ENCODE measurements around the gene OR13C9. TPM values are rescaled to one million over a fixed set of nuclear protein-coding genes. Genes with fewer than 3 reads are reported as not detected.
"Not testable (repeated sequence)": the region's sequence is repeated elsewhere in the genome, so short reads cannot be mapped to it uniquely, and the experiment has no call there.

OR13C9 gene, protein sequence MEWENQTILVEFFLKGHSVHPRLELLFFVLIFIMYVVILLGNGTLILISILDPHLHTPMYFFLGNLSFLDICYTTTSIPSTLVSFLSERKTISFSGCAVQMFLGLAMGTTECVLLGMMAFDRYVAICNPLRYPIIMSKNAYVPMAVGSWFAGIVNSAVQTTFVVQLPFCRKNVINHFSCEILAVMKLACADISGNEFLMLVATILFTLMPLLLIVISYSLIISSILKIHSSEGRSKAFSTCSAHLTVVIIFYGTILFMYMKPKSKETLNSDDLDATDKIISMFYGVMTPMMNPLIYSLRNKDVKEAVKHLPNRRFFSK
- total RNA-seq (not detected), total RNA-seq (0 reads per million in 2 donors)

DNA sequence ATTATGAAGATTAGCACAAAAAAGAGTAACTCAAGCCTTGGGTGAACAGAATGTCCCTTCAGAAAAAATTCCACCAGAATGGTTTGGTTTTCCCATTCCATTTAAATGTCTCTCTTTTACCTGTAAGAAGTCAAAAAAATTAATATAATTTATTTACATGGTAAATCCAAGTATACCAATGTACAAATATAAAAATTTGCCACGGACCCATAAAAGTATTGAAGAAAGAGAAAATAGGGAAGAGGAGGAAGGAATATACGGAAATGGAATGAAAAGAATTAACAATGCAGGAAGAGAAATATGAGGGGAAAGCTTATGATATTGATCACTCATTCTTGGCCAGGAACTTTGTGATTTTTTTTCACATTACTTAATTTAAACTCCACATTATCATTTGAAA lies at the start of gene OR13C9:
Gene OR13C9, minus strand, starts transcription at position 101 of the 400 bp plus-strand sequence. Its CDS starts 0 bp downstream, at position 101.
- no peaks in the 10 kb centered on the region for H3K9me3 ChIP-seq (ENCODE audit: control insufficient read depth, low read length, poor library complexity, severe bottlenecking)
- peaks cover 4% of the 10 kb centered on the region for H3K27me3 Mint-ChIP-seq
- no peaks in the 10 kb centered on the region for H3K36me3 Mint-ChIP-seq (ENCODE audit: low read depth)
- no peak within 1 kb of the TSS for H3K27ac Mint-ChIP-seq
- no peaks in the 10 kb centered on the region for H3K4me1 Mint-ChIP-seq
- no peak for ATAC-seq
- no peak within 1 kb of the TSS for H3K4me3 Mint-ChIP-seq
- DNase-seq: no peak

DNA sequence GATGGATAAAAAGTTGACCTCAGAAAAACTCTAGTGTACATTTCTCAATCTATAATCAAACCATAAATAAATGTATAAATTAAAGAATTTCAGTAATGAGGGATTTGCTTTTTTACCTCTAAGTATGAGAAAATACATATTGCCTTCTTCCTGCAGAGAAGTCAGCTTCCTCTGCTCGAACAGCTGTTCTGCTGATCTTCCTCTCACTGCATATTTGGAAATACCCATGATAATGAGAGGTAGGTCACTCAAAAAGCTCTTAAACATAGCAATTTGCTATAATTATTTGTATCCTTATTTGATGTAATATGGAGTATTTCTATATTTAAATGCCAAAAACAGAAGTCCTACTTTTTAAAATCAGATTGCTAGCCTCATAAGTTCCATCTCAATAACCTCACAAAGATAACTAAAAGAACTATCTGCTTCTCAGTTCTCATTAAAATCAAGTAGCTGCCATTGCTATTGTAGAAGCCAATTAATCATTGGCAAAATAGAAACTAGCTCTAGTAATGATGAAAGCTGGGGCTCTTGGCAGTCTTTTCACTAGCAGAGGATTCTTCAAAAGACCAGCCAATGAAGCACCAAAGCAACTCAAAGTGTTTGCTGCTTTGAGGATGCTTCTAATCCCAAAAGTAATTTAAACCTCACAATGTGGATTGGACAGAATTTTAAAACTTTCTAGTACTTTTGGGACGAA lies 40.6 kb upstream of the OR13C9 start:
- no peak overlapping the region for H3K27ac Mint-ChIP-seq
- H3K36me3 Mint-ChIP-seq (ENCODE audit: low read depth): no peaks in the 10 kb centered on the region
- no peaks in the 10 kb centered on the region for H3K9me3 ChIP-seq (ENCODE audit: control insufficient read depth, low read length, poor library complexity, severe bottlenecking)
- H3K27me3 Mint-ChIP-seq: peaks cover 17% of the 10 kb centered on the region
- no peak overlapping the region for H3K4me3 Mint-ChIP-seq
- ATAC-seq (no peak), DNase-seq (no peak)
- no peaks in the 10 kb centered on the region for H3K4me1 Mint-ChIP-seq

DNA sequence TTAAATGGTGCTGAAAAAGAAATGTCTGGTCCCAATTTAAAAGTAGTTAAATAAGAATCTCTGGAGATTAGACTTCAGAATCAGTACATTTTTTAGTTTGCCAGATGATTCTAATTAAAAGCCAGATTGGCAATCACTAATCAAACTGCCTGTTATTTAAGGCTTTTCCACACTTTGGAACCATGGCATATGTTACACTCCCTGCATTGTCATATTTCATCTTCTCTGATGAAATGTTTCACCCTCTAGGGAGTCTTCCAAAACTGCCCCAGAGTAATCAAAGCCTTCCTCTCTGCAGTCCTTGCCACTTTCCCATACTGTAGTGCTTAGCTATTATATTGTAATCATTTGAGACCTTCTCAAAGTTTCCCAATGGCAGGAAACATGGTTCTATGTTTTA lies 17.5 kb upstream of the OR13C9 start:
- Mint-ChIP-seq H3K4me3 (no peak overlapping the region), H3K27ac (no peak overlapping the region), H3K36me3 (ENCODE audit: low read depth) (no peaks in the 10 kb centered on the region), H3K4me1 (no peaks in the 10 kb centered on the region), H3K27me3 (no peaks in the 10 kb centered on the region)
- no peak for DNase-seq
- no peak for ATAC-seq
- no peaks in the 10 kb centered on the region for H3K9me3 ChIP-seq (ENCODE audit: control insufficient read depth, low read length, poor library complexity, severe bottlenecking)

DNA sequence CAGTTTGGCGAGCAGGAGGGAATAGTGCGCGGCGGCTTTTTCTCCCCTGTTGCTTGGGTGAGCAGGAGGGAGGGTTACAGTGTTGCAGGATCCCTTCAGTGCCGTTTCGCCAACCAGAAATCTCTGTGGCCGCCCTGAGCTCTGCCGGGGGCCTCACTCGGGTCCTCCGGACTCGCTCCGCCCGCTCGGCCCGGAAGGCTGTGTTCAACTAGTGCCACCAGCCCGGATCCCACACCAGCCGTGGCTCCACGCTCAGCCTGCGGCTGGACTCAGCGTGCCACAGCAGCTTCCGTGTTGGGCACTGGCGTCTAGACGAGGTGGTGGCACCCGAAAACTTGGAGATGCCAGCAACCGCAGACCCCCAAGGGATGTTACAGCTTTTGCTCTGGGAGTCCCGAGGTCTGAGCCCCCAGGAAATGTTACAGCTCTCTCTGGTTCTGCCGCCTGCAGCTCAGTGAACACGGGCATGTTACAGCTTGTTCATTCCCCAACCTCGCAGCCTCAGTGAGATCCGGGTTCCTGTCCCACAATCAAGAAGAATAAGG lies 16.0 kb upstream of the OR13C9 start:
- no peaks in the 10 kb centered on the region for H3K36me3 Mint-ChIP-seq (ENCODE audit: low read depth)
- no peaks in the 10 kb centered on the region for H3K27me3 Mint-ChIP-seq
- no peaks in the 10 kb centered on the region for H3K9me3 ChIP-seq (ENCODE audit: control insufficient read depth, low read length, poor library complexity, severe bottlenecking)
- H3K27ac Mint-ChIP-seq: no peak overlapping the region
- ATAC-seq (no peak), DNase-seq (no peak)
- no peaks in the 10 kb centered on the region for H3K4me1 Mint-ChIP-seq
- H3K4me3 Mint-ChIP-seq: no peak overlapping the region

DNA sequence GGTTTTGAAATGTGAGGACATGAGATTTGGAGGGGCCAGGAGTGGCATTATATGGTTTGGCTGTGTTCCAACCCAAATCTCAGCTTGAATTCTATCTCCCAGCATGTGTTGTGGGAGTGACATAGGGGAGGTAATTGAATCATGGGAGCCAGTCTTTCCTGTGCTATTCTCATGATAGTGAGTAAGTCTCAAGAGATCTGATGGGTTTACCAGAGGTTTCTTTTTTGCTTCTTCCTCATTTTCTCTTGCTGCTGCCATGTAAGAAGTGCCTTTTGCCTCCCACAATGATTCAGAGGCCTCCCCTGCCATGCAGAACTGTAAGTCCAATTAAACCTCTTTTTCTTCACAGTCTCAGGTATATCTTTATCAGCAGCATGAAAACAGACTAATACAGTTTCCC lies 8.0 kb upstream of the OR13C9 start:
- not testable (repeated sequence) for H3K9me3 ChIP-seq (ENCODE audit: control insufficient read depth, low read length, poor library complexity, severe bottlenecking); H3K27me3 Mint-ChIP-seq; ATAC-seq; H3K36me3 Mint-ChIP-seq (ENCODE audit: low read depth); H3K27ac Mint-ChIP-seq; H3K4me1 Mint-ChIP-seq; H3K4me3 Mint-ChIP-seq; DNase-seq

DNA sequence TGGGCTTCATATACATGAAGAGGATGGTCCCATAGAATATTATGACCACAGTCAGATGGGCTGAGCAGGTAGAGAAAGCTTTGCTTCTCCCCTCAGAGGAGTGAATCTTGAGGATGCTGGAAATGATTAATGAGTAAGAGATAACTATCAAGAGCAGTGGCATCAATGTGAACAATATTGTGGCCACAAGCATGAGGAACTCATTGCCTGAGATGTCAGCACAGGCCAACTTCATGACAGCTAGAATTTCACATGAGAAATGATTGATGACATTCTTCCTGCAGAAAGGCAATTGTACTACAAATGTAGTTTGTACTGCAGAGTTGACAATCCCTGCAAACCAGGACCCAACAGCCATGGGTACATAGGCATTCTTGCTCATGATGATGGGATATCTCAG lies 586 bp downstream of the OR13C9 start:
- H3K27ac Mint-ChIP-seq: no peak overlapping the region
- DNase-seq (no peak), ATAC-seq (no peak)
- H3K4me1 Mint-ChIP-seq: no peaks in the 10 kb centered on the region
- no peak overlapping the region for H3K4me3 Mint-ChIP-seq
- no peaks in the 10 kb centered on the region for H3K36me3 Mint-ChIP-seq (ENCODE audit: low read depth)
- H3K27me3 Mint-ChIP-seq: peaks cover 4% of the 10 kb centered on the region
- no peaks in the 10 kb centered on the region for H3K9me3 ChIP-seq (ENCODE audit: control insufficient read depth, low read length, poor library complexity, severe bottlenecking)

DNA sequence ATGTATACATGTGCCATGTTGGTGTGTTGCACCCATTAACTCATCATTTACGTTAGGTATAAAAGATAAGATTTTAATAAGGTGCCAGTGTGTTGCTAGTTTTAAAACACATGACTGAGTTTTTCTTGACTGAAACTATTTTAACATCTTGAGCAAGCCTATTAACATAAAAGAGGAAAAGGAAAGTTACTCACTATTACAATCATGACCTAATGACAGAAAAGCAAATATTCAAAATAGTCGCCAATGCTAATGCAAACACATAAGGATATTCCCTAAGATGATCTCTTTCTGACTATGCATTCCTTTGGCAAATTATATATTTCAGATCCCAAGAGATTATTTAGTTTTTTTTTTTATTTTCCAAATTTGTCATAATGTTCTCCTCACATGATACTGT lies 6.8 kb downstream of the OR13C9 start:
- no peak overlapping the region for H3K4me3 Mint-ChIP-seq

DNA sequence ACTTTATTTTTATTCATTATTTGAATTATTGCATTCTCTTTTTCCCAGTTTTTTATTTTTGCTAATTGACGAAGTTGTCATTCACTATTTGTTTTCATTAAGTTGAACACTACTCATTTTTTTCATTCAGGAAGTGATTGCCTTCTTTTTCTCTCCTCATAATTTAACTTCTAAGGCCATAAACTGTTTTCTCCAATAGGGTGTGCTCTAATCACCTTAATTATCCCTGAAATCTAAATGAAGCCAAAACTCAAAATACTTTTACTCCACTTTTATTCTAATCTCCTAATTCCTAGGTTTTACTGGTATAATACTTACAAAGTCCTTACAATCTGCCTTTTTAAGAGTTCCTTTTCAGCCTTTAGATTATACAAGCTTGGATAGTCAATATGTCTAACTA lies 9.7 kb downstream of the OR13C9 start:
- H3K27me3 Mint-ChIP-seq: peaks cover 5% of the 10 kb centered on the region
- no peaks in the 10 kb centered on the region for H3K9me3 ChIP-seq (ENCODE audit: control insufficient read depth, low read length, poor library complexity, severe bottlenecking)
- ATAC-seq (no peak), DNase-seq (no peak)
- H3K27ac Mint-ChIP-seq: no peak overlapping the region
- no peaks in the 10 kb centered on the region for H3K4me1 Mint-ChIP-seq
- H3K4me3 Mint-ChIP-seq: no peak overlapping the region
- no peaks in the 10 kb centered on the region for H3K36me3 Mint-ChIP-seq (ENCODE audit: low read depth)

More for the DNA sequence above, 6.8 kb downstream of the OR13C9 start:
- H3K27ac Mint-ChIP-seq: no peak overlapping the region
- no peak for DNase-seq
- no peaks in the 10 kb centered on the region for H3K36me3 Mint-ChIP-seq (ENCODE audit: low read depth)
- H3K9me3 ChIP-seq (ENCODE audit: control insufficient read depth, low read length, poor library complexity, severe bottlenecking): no peaks in the 10 kb centered on the region
- no peaks in the 10 kb centered on the region for H3K4me1 Mint-ChIP-seq
- H3K27me3 Mint-ChIP-seq: no peaks in the 10 kb centered on the region
- no peak for ATAC-seq

DNA sequence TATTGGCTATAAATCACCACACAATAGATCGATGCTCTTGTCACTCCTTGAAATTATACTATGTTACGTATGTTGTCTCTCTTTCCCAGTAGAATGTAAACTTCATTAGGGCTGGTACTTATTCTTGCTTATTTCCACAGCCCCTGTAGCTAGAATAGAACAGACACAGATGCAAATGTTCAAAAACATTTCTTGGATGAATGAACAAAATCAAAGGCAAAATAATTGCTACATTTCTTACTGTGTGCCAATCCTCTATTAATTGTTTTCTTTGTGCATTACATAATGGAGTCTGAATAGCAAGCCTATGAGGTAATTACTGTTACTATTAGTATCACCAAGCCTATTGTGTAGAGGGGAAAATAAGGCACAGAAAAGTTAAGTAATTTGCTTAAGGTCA lies 11.9 kb downstream of the OR13C9 start:
- DNase-seq: no peak
- H3K27me3 Mint-ChIP-seq: peaks cover 9% of the 10 kb centered on the region
- H3K4me3 Mint-ChIP-seq: no peak overlapping the region
- no peak overlapping the region for H3K27ac Mint-ChIP-seq
- no peaks in the 10 kb centered on the region for H3K36me3 Mint-ChIP-seq (ENCODE audit: low read depth)
- H3K4me1 Mint-ChIP-seq: no peaks in the 10 kb centered on the region
- no peak for ATAC-seq
- H3K9me3 ChIP-seq (ENCODE audit: control insufficient read depth, low read length, poor library complexity, severe bottlenecking): no peaks in the 10 kb centered on the region

DNA sequence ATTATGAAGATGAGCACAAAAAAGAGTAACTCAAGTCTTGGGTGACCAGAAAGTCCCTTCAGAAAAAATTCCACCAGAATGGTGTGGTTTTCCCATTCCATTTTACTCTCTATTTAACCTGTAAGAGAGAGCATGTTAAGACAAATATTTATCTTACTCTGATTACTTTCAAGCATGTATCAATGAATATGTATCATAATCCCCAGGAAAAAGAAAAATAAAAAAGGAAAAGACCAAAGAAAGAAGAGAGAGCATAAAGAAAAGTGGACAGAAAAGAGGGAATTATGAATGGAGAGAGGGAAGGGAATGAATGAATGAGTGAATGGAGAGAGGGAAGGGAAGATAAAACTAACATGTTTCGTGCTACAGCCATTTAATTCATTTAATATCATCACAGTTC lies 12.5 kb downstream of the OR13C9 start, which contains the start of gene OR13C2:
Gene OR13C2, minus strand, starts transcription at position 101 of the 400 bp plus-strand sequence. Its CDS starts 0 bp downstream, at position 101.
- H3K9me3 ChIP-seq (ENCODE audit: control insufficient read depth, low read length, poor library complexity, severe bottlenecking); H3K27ac Mint-ChIP-seq; H3K4me3 Mint-ChIP-seq; H3K36me3 Mint-ChIP-seq (ENCODE audit: low read depth); ATAC-seq; H3K4me1 Mint-ChIP-seq; DNase-seq; H3K27me3 Mint-ChIP-seq: not testable (repeated sequence)

DNA sequence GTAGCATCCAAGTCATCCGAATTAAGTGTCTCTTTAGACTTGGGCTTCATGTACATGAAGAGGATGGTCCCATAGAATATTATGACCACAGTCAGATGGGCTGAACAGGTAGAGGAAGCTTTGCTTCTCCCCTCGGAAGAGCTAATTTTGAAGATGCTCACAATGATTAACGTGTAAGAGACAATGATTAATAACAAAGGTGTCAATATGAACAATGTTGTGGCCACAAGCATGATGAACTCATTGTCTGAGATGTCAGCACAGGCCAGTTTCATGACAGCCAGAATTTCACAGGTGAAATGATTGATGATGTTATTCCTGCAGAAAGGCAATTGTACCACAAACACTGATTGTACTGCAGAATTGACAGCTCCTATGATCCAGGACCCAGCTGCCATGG lies 13.2 kb downstream of the OR13C9 start:
- H3K4me3 Mint-ChIP-seq: no peak overlapping the region
- no peaks in the 10 kb centered on the region for H3K9me3 ChIP-seq (ENCODE audit: control insufficient read depth, low read length, poor library complexity, severe bottlenecking)
- H3K27me3 Mint-ChIP-seq: peaks cover 9% of the 10 kb centered on the region
- H3K27ac Mint-ChIP-seq: no peak overlapping the region
- H3K4me1 Mint-ChIP-seq: no peaks in the 10 kb centered on the region
- DNase-seq: no peak
- no peak for ATAC-seq
- H3K36me3 Mint-ChIP-seq (ENCODE audit: low read depth): no peaks in the 10 kb centered on the region

DNA sequence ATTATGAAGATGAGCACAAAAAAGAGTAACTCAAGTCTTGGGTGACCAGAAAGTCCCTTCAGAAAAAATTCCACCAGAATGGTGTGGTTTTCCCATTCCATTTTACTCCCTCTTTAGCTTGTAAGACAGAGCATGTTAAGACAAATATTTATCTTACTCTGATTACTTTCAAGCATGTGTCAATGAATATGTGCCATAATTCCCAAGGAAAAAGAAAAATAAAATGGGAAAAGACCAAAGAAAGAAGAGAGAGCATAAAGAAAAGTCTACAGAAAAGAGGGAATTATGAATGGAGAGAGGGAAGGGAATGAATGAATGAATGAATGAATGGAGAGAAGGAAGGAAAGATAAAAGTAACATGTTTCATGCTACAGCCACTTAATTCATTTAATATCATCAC lies 18.7 kb downstream of the OR13C9 start, which contains the start of gene OR13C5:
Gene OR13C5, minus strand, starts transcription at position 101 of the 400 bp plus-strand sequence. Its CDS starts 0 bp downstream, at position 101.
- not testable (repeated sequence) for DNase-seq; H3K36me3 Mint-ChIP-seq (ENCODE audit: low read depth); H3K9me3 ChIP-seq (ENCODE audit: control insufficient read depth, low read length, poor library complexity, severe bottlenecking); ATAC-seq; H3K4me3 Mint-ChIP-seq; H3K27ac Mint-ChIP-seq; H3K27me3 Mint-ChIP-seq; H3K4me1 Mint-ChIP-seq

DNA sequence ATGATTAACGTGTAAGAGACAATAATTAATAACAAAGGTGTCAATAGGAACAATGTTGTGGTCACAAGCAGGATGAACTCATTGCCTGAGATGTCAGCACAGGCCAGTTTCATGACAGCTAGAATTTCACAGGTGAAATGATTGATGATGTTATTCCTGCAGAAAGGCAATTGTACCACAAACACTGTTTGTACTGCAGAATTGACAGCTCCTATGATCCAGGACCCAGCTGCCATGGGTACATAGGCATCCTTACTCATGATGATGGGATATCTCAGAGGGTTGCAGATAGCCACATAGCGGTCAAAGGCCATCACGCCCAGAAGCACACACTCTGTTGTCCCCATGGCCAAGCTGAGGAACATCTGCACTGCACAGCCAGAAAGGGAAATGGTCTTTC lies 19.3 kb downstream of the OR13C9 start:
- H3K4me1 Mint-ChIP-seq; DNase-seq; H3K4me3 Mint-ChIP-seq; H3K27me3 Mint-ChIP-seq; ATAC-seq; H3K9me3 ChIP-seq (ENCODE audit: control insufficient read depth, low read length, poor library complexity, severe bottlenecking); H3K36me3 Mint-ChIP-seq (ENCODE audit: low read depth); H3K27ac Mint-ChIP-seq: not testable (repeated sequence)
